ENCODE results near the gene MT1A.

MT1A gene

DNA sequence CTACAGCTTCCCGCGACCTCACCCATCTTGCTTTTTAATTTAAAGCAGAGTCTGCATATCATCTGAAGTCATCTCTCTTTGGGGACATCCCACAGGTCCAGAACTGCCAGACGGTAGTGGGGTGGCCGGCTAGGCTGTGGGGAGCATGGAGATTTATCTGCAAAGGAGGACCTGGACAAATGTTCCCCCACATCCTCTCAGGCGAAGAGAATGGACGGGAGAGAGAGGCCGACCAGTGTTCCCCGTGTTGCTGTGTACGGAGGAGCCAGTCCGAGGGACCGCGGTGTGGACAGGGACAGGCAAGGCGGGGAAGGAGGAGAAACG lies 6.7 kb upstream of the MT1A start:
- H3K4me3 ChIP-seq: no peak overlapping the region
- no peak for DNase-seq (ENCODE audit: low read depth, low spot score)
- H3K27ac ChIP-seq: no peak overlapping the region
- no peaks in the 10 kb centered on the region for H3K9me3 ChIP-seq (ENCODE audit: low read depth, low read length)
- TF ChIP-seq POLR2AphosphoS5 (IDR thresholded peaks at IDR 0.05; ENCODE audit: borderline replicate concordance, low read depth, low read length): no peak
- TF ChIP-seq EZH2 (IDR thresholded peaks at IDR 0.05): no peak
- TF ChIP-seq FOXP2 (optimal IDR thresholded peaks at IDR 0.05; ENCODE audit: control extremely low read depth, extremely low read length, insufficient read depth): no peak
- H3K36me3 ChIP-seq (ENCODE audit: insufficient read depth, low read length): no peaks in the 10 kb centered on the region
- no peak overlapping the region for H3K9ac ChIP-seq (ENCODE audit: insufficient read length)

DNA sequence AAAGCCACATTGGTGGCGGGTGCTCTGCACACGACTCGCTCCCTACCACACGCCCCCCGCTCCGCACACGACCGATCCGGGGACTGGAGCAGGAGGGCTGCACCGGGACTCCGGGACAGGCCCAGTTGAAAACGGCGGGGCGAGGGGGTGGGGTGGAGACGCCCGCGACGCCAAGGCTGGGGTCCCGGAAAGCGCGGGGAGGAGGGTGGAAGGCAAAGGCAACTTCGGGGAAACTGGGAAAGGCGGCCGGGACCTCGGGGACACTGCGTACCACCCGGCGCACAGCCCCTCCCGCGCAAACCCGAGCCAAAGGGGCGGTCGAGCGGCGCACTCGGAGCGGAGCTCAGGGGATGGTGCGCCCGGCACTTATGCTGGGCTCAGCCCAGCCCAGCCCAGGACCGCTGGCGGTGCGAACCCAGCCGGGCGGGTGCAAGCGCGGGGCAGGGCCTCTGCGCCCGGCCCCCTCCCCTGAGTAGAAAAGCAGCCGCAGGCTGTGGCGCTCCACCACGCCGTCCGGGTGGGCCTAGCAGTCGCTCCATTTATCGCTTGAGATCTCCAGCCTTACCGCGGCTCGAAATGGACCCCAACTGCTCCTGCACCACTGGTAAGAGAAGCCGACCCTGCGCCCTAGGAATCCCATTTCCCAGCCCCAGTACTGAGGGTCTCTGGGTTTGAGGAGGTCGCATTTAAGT lies 6.2 kb upstream of the MT1A start, which contains the start of gene MT1M:
TSS of gene MT1M (plus strand) at position 504 of the 692 bp plus-strand sequence. CDS start at position 577, 73 bp downstream.
- H3K27ac ChIP-seq: no peak within 1 kb of the TSS
- no peak within 1 kb of the TSS for H3K9ac ChIP-seq (ENCODE audit: insufficient read length)
- no peak for TF ChIP-seq FOXP2 (optimal IDR thresholded peaks at IDR 0.05; ENCODE audit: control extremely low read depth, extremely low read length, insufficient read depth)
- TF ChIP-seq EZH2 (IDR thresholded peaks at IDR 0.05): no peak
- TF ChIP-seq POLR2AphosphoS5 (IDR thresholded peaks at IDR 0.05; ENCODE audit: borderline replicate concordance, low read depth, low read length): no peak

DNA sequence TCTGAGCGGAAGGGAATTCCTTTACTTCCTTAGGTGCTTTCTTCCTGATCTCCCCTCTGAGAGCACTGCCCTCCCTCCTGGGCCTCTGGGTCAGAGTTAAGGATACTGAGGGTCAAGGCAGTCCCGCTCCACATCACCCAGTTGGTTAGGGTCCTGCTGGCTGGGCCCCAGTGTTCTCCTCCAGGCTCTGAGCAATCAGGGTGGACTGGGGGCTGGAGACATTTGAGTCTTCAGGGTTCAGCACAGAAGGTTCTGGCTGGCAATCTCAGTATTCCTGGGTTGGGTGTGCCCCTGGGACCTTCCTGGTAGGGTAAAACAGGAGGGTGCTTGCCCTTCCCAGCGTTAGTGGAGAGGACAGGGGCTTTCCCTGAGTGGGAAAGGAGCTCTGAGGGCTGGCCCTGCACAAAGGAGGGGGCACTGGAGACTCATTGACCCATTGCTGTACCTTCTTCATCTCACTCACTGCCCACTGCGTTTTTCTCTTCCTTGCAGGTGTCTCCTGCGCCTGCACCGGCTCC lies 5.6 kb upstream of the MT1A start:
- Histone ChIP-seq H3K9me3 (ENCODE audit: low read depth, low read length) (no peaks in the 10 kb centered on the region), H3K9ac (ENCODE audit: insufficient read length) (no peak overlapping the region), H3K27ac (no peak overlapping the region), H3K4me3 (no peak overlapping the region), H3K36me3 (ENCODE audit: insufficient read depth, low read length) (no peaks in the 10 kb centered on the region)
- TF ChIP-seq FOXP2 (optimal IDR thresholded peaks at IDR 0.05; ENCODE audit: control extremely low read depth, extremely low read length, insufficient read depth) (no peak), POLR2AphosphoS5 (IDR thresholded peaks at IDR 0.05; ENCODE audit: borderline replicate concordance, low read depth, low read length) (no peak), EZH2 (IDR thresholded peaks at IDR 0.05) (no peak)
- DNase-seq (ENCODE audit: low read depth, low spot score): no peak

More for the DNA sequence above, 6.2 kb upstream of the MT1A start, which contains the start of gene MT1M:
- no peak for DNase-seq (ENCODE audit: low read depth, low spot score)
- Histone ChIP-seq H3K36me3 (ENCODE audit: insufficient read depth, low read length) (no peaks in the 10 kb centered on the region), H3K9me3 (ENCODE audit: low read depth, low read length) (no peaks in the 10 kb centered on the region), H3K4me3 (no peak within 1 kb of the TSS)

DNA sequence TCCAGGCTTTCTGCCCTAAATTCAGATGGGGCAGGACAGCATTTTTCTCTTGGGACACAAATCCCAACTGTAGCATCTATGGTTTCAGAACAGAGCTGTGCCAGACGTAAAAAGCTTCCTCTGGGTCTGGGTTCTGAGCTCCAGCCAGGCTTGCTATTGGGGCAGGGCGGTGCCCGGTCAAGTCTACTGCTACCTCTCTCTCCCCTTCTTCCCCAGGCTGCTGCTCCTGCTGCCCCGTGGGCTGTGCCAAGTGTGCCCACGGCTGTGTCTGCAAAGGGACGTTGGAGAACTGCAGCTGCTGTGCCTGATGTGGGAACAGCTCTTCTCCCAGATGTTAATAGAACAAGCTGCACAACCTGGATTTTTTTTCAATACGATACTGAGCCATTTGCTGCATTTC lies 4.9 kb upstream of the MT1A start:
- Histone ChIP-seq H3K27ac (no peak overlapping the region), H3K36me3 (ENCODE audit: insufficient read depth, low read length) (no peaks in the 10 kb centered on the region), H3K4me3 (no peak overlapping the region), H3K9ac (ENCODE audit: insufficient read length) (no peak overlapping the region), H3K9me3 (ENCODE audit: low read depth, low read length) (no peaks in the 10 kb centered on the region)
- no peak for TF ChIP-seq EZH2 (IDR thresholded peaks at IDR 0.05)
- no peak for TF ChIP-seq POLR2AphosphoS5 (IDR thresholded peaks at IDR 0.05; ENCODE audit: borderline replicate concordance, low read depth, low read length)
- no peak for TF ChIP-seq FOXP2 (optimal IDR thresholded peaks at IDR 0.05; ENCODE audit: control extremely low read depth, extremely low read length, insufficient read depth)
- DNase-seq (ENCODE audit: low read depth, low spot score): no peak

DNA sequence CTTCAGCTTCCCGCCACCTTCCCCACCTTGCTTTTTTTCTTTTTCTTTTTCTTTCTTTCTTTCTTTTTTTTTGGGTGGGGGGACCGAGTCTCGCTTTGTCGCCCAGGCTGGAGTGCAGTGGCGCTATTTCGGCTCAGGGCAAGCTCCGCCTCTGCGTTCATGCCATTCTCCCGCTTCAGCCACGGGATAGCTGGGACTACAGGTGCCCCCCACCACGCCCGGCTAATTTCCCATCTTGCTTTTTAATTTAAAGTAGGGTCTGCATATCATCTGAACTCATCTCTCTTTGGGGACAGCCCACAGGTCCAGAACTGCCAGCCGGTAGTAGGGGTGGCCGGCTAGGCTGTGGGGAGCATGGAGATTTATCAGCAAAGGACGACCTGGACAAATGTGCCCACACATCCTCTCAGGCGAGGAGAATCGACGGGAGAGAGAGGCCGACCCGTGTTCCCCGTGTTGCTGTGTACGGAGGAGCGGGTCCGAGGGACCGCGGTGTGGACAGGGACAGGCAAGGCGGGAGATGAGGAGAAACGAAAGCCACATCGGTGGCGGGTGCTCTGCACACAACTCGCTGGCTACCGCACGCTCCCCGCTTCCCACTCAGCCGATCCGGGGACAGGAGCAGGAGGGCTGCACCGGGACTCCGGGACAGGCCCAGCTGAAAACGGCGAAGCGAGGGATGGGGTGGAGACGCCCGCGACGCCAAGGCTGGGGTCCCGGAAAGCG lies 3.6 kb upstream of the MT1A start:
- H3K27ac ChIP-seq: no peak overlapping the region
- H3K9ac ChIP-seq (ENCODE audit: insufficient read length): no peak overlapping the region
- no peak for DNase-seq (ENCODE audit: low read depth, low spot score)
- no peaks in the 10 kb centered on the region for H3K36me3 ChIP-seq (ENCODE audit: insufficient read depth, low read length)
- H3K4me3 ChIP-seq: no peak overlapping the region
- H3K9me3 ChIP-seq (ENCODE audit: low read depth, low read length): no peaks in the 10 kb centered on the region
- TF ChIP-seq FOXP2 (optimal IDR thresholded peaks at IDR 0.05; ENCODE audit: control extremely low read depth, extremely low read length, insufficient read depth) (no peak), POLR2AphosphoS5 (IDR thresholded peaks at IDR 0.05; ENCODE audit: borderline replicate concordance, low read depth, low read length) (no peak), EZH2 (IDR thresholded peaks at IDR 0.05) (no peak)

DNA sequence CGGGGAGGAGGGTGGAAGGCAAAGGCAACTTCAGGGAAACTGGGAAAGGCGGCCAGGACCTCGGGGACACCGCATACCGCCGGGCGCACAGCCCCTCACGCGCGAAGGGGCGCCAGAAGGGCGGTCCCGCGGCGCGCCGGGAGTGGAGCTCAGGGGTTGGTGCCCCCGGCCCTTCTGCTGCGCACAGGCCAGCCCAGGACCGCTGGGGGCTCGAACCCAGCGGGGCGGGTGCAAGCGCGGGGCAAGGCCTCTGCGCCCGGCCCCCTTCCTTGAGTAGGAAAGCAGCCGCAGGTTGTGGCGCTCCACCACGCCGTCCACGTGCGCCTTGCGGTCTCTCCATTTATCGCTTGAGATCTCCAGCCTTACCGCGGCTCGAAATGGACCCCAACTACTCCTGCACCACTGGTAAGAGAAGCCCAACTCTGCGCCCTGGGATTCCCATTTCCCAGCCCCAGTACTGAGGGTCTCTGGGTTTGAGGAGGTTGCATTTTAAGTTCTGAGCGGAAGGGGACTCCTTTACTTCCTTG lies 3.0 kb upstream of the MT1A start:
- Histone ChIP-seq H3K9me3 (ENCODE audit: low read depth, low read length) (no peaks in the 10 kb centered on the region), H3K9ac (ENCODE audit: insufficient read length) (no peak overlapping the region), H3K27ac (no peak overlapping the region), H3K4me3 (no peak overlapping the region), H3K36me3 (ENCODE audit: insufficient read depth, low read length) (no peaks in the 10 kb centered on the region)
- TF ChIP-seq EZH2 (IDR thresholded peaks at IDR 0.05) (no peak), POLR2AphosphoS5 (IDR thresholded peaks at IDR 0.05; ENCODE audit: borderline replicate concordance, low read depth, low read length) (no peak), FOXP2 (optimal IDR thresholded peaks at IDR 0.05; ENCODE audit: control extremely low read depth, extremely low read length, insufficient read depth) (no peak)
- DNase-seq (ENCODE audit: low read depth, low spot score): no peak

DNA sequence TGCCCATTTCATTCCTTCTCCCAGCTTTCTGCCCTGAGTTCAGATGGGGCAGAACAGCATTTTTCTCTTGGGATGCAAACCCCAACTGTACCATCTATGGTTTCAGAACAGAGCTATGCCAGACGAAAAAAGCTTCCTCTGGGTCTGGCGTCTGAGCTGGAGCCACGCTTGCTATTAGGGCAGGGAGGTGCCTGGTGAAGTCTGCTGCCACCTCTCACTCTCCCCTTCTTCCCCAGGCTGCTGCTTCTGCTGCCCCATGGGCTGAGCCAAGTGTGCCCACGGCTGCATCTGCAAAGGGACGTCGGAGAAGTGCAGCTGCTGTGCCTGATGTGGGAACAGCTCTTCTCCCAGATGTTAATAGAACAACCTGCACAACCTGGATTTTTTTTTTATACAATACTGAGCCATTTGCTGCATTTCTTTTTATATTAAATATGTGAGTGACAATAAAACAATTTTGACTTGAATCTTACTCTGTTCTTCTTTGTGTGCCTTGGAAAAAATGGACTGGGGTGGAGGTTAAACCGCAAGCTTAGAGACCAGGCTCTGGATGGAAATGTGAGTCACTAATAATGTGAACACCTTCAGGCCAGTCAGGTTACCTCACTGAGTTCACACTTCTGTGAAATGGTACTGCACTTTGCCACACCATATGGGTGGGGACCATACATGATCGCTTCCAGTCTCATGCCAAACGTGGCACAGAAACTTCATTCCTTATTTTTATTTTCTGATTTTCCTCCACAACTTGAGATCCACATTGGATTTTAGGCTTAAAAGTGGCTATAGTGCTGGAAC lies 1.7 kb upstream of the MT1A start:
- TF ChIP-seq FOXP2 (optimal IDR thresholded peaks at IDR 0.05; ENCODE audit: control extremely low read depth, extremely low read length, insufficient read depth) (no peak), POLR2AphosphoS5 (IDR thresholded peaks at IDR 0.05; ENCODE audit: borderline replicate concordance, low read depth, low read length) (no peak), EZH2 (IDR thresholded peaks at IDR 0.05) (no peak)
- no peak for DNase-seq (ENCODE audit: low read depth, low spot score)
- H3K9me3 ChIP-seq (ENCODE audit: low read depth, low read length): no peaks in the 10 kb centered on the region
- no peak overlapping the region for H3K4me3 ChIP-seq
- no peak overlapping the region for H3K27ac ChIP-seq
- no peak overlapping the region for H3K9ac ChIP-seq (ENCODE audit: insufficient read length)
- no peaks in the 10 kb centered on the region for H3K36me3 ChIP-seq (ENCODE audit: insufficient read depth, low read length)

DNA sequence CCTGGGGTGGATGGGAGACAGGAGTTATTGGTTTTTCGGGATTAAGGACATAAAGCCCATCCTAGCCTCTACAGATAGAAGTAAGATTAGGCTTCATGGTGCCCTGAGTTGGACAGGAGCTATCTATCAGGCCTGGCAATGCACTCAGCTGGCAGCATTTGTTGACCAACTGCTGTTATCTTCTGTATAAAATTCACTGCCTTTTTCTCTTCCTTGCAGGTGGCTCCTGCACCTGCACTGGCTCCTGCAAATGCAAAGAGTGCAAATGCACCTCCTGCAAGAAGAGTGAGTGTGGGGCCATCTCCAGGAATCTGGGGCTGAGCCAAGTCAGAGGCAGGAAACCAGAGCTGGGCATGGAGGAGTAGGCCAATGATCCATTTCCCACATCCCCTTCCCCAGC lies 579 bp downstream of the MT1A start:
- Histone ChIP-seq H3K36me3 (ENCODE audit: insufficient read depth, low read length) (no peaks in the 10 kb centered on the region), H3K4me3 (no peak overlapping the region), H3K9ac (ENCODE audit: insufficient read length) (no peak overlapping the region), H3K27ac (no peak overlapping the region), H3K9me3 (ENCODE audit: low read depth, low read length) (no peaks in the 10 kb centered on the region)
- TF ChIP-seq POLR2AphosphoS5 (IDR thresholded peaks at IDR 0.05; ENCODE audit: borderline replicate concordance, low read depth, low read length) (no peak), EZH2 (IDR thresholded peaks at IDR 0.05) (no peak), FOXP2 (optimal IDR thresholded peaks at IDR 0.05; ENCODE audit: control extremely low read depth, extremely low read length, insufficient read depth) (no peak)
- no peak for DNase-seq (ENCODE audit: low read depth, low spot score)
